ENCODE data around the gene CCDC57. TPM values are rescaled to one million over a fixed set of nuclear protein-coding genes. Genes with fewer than 3 reads are reported as not detected.

CCDC57 gene
- total and polyA plus RNA-seq, 9 of the 15 experiments (the other 6 are each of a cell fraction or from before 2014, with no cell fraction given), result 0.83 to 36.2 (median 13.6) TPM

- Histone ChIP-seq H3K4me1 (replicated peaks in 1 of 2; ENCODE audit: control insufficient read depth in 2 of 2, insufficient read depth in 2 of 2, low read length in 2 of 2) (peaks cover 46 to 72% of the 10 kb centered on the region in 2 experiments), H3K36me3 (ENCODE audit: control insufficient read depth, insufficient read depth, low read length) (no peaks in the 10 kb centered on the region), H3K9me3 (replicated peaks; ENCODE audit: control insufficient read depth, insufficient read depth, low read depth, low read length) (no peaks in the 10 kb centered on the region), H3K9ac (ENCODE audit: insufficient read depth in 1 of 2, low read depth in 2 of 2, low read length in 2 of 2) (peak overlapping the region; percentile 78 to 92; a peak in 3 of 4 replicates), H2AFZ (ENCODE audit: low read depth, low read length) (peak overlapping the region; percentile 90), H3K27ac (ENCODE audit: extremely low read depth, low read depth, low read length) (peak overlapping the region; percentile 98), H3K27me3 (ENCODE audit: control insufficient read depth in 2 of 2, insufficient read depth in 2 of 2, low read length in 2 of 2) (no peaks in the 10 kb centered on the region), H3K4me3 (no peak overlapping the region), H4K20me1 (replicated peaks; ENCODE audit: control insufficient read depth, insufficient read depth, low read length) (no peaks in the 10 kb centered on the region), H3K9me1 (ENCODE audit: control insufficient read depth, insufficient read depth, low read length) (no peaks in the 10 kb centered on the region), H3K4me2 (ENCODE audit: insufficient read depth, low read length) (no peak overlapping the region), H3K79me2 (ENCODE audit: control insufficient read depth, insufficient read depth, low read length) (peaks cover 20% of the 10 kb centered on the region)
- FAIRE-seq, result no peak
- intact Hi-C loops (cut with micrococcal nuclease), result no loop called here
- CTCF ChIA-PET (ENCODE audit: low intra/inter-chr PET ratio), result no interaction called here
- in situ Hi-C loops (cut with MboI), result no loop called here
- no TSS peak for BruUV-seq (replicated peaks)
- POLR2A ChIA-PET, result interaction anchor here (0.6 kb wide), 1 partner anchor 17 kb away, joined by 3 read pairs; no protein-coding TSS in a partner anchor
- WGBS (ENCODE audit: insufficient coverage, low coverage, missing lambda C conversion rate), result 84% methylated on average over 15 of the region's 17 CpGs
- ATAC-seq, result no peak
- DNase-seq (ENCODE audit: extremely low read depth in 1 of 4, low spot score in 3 of 4), result no peak
- TF ChIP-seq MAFK (IDR thresholded peaks at IDR 0.05; ENCODE audit: low read length) (no peak), ZNF592 (IDR thresholded peaks at IDR 0.05) (peak; percentile 17; the same call in 1 of the 2 replicates), ZNF232 (CRISPR knock-in tag; IDR thresholded peaks at IDR 0.05) (no peak), E2F6 (IDR thresholded peaks at IDR 0.05; ENCODE audit: borderline replicate concordance in 1 of 2, extremely low read depth in 1 of 2, insufficient read depth in 1 of 2, insufficient read length in 1 of 2, low read depth in 1 of 2, low read length in 1 of 2, poor library complexity in 1 of 2, severe bottlenecking in 1 of 2) (no peak), ZNF347 (CRISPR knock-in tag; IDR thresholded peaks at IDR 0.05; ENCODE audit: low read depth) (0 out of 2 replicates have a peak, but pooled peaks have one; percentile 8), NR4A1 (CRISPR knock-in tag; IDR thresholded peaks at IDR 0.05) (0 out of 2 replicates have a peak, but pooled peaks have one; percentile 26), NR4A1 (tag; IDR thresholded peaks at IDR 0.05) (no peak), ZFX (CRISPR knock-in tag; IDR thresholded peaks at IDR 0.05) (peak; percentile 66), POLR2G (IDR thresholded peaks at IDR 0.05; ENCODE audit: low read depth, low read length) (peak; percentile 45; the same call in 1 of the 2 replicates), EGR1 (conservative IDR thresholded peaks at IDR 0.05) (peak; percentile 40; the same call in 1 of the 2 replicates), ZNF584 (CRISPR knock-in tag; IDR thresholded peaks at IDR 0.05; ENCODE audit: low read depth) (0 out of 2 replicates have a peak, but pooled peaks have one; percentile 55), SMAD3 (CRISPR knock-in tag; conservative IDR thresholded peaks at IDR 0.05) (no peak), TCF7 (IDR thresholded peaks at IDR 0.05; ENCODE audit: borderline replicate concordance) (no peak), ZNF197 (CRISPR knock-in tag; IDR thresholded peaks at IDR 0.05; ENCODE audit: low read depth) (0 out of 2 replicates have a peak, but pooled peaks have one; percentile 32), RBFOX2 (IDR thresholded peaks at IDR 0.05; ENCODE audit: low read depth, low read length) (peak; percentile 12; the same call in 1 of the 2 replicates)
Observed at GRCh38 chr17:82216301-82217119, 3.9 kb upstream of the CCDC57 start.
